GM12801 (cell line): ENCODE data around the gene YWHAG.

Experiments
- CTCF ChIP-seq: IDR thresholded peaks from one replicate; pipeline ENCODE4 v1.5.1; 2011; ENCODE audit warnings: control low read depth; ENCODE audit not compliant: insufficient read length; ENCODE audit errors: extremely low read depth

The YWHAG gene

DNA sequence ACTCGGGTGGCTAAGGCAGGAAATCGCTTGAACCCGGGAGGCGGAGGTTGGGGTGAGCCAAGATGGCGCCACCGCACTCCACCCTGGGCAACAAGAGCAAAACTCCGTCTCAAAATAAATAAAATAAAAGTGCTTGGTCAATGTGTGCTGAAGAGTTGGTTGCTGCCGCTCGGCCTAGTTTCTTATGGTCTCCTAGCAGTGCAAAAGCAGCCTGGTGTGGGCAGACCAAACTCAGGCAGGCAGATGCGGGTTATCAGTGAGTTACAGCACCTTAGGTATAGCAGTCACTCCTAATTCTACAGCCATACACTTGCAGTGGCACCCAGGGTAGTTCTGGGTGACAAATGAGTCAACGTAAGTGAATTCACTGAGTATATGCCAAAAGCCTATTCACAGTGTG lies 33.7 kb downstream of the YWHAG start:
- no peak for TF ChIP-seq CTCF

- TF ChIP-seq CTCF, result no peak
Measured at GRCh38 chr7:76318488-76319353, 40.1 kb downstream of the YWHAG start.

DNA sequence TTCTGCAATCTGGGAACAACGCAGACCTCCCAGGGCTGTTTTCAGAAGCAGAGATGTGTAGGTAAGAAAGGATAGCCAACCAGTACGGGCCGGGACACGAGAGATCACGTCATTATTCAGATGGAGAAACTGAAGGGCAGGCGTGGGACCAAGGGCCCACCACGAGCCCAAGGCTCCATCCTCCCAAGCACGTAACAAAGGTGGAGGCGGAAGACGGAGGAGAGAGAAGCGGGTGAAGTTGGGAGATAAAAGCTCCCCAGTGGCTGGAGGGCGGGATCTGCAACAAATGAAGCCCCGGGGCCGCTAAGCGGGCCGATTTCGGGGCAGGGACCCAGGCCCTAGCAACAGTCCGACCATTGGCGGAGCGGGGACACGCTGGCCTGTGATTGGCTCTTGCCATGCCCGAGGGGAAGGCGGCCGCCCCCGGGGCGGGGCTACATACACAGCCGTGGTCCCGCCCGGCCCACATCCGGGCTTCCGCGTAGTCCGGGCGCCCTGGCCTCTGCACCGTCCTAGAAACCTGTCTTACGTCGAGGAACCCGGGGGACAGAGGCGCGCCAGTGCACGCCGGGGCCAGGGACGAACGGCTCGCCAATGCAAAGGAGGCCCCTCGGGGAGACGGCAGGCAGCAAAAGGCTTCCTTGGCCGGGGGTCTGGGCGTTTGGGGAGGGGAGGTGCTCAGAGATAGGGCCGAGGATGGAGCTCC lies 40.9 kb downstream of the YWHAG start:
- TF ChIP-seq CTCF, result no peak

- TF ChIP-seq CTCF, result no peak
Measured at GRCh38 chr7:76316984-76317781, 41.6 kb downstream of the YWHAG start.

- no peak for TF ChIP-seq CTCF
Measured at GRCh38 chr7:76315364-76315763, 43.4 kb downstream of the YWHAG start.

GRCh38 chr7:76314042-76314721 lies 44.6 kb downstream of the YWHAG start:
- peak; percentile 79 for TF ChIP-seq CTCF
